HG03097 (cell line): ENCODE results near the gene TLR10.
A peak's percentile ranks its signal among the peaks of the same experiment; 100 is the strongest.

Experiments
- ATAC-seq: cut with Tn5 transposase; IDR thresholded peaks from one replicate; pipeline ENCODE4 v1.9.1; 2021; ENCODE audit not compliant: unreplicated experiment, low FRiP score

TLR10 gene

GRCh38 chr4:38733663-38734062, 49.1 kb downstream of the TLR10 start:
- no peak for ATAC-seq

GRCh38 chr4:38730830-38731646, 51.8 kb downstream of the TLR10 start:
- ATAC-seq: peak; percentile 70

GRCh38 chr4:38730493-38730829, 52.3 kb downstream of the TLR10 start:
- ATAC-seq: no peak

- no peak for ATAC-seq
These were observed 54.1 kb downstream of the TLR10 start for GRCh38 chr4:38728631-38729141.

GRCh38 chr4:38724475-38724808, 58.3 kb downstream of the TLR10 start:
- no peak for ATAC-seq

- no peak for ATAC-seq
These were observed 58.9 kb downstream of the TLR10 start for GRCh38 chr4:38723726-38724474.

- ATAC-seq: no peak
These were observed 59.7 kb downstream of the TLR10 start for GRCh38 chr4:38723114-38723513.
